Superior temporal gyrus (tissue), 1 donor: Measurements from ENCODE around the gene SLC4A7.
"Not testable (repeated sequence)": the region's sequence is repeated elsewhere in the genome, so short reads cannot be mapped to it uniquely, and the experiment has no call there.

Experiments
- DNase-seq: peaks from one replicate; pipeline ENCODE4 v3.0.0-alpha.2; 2016; ENCODE audit errors: extremely low spot score

Gene SLC4A7

DNA sequence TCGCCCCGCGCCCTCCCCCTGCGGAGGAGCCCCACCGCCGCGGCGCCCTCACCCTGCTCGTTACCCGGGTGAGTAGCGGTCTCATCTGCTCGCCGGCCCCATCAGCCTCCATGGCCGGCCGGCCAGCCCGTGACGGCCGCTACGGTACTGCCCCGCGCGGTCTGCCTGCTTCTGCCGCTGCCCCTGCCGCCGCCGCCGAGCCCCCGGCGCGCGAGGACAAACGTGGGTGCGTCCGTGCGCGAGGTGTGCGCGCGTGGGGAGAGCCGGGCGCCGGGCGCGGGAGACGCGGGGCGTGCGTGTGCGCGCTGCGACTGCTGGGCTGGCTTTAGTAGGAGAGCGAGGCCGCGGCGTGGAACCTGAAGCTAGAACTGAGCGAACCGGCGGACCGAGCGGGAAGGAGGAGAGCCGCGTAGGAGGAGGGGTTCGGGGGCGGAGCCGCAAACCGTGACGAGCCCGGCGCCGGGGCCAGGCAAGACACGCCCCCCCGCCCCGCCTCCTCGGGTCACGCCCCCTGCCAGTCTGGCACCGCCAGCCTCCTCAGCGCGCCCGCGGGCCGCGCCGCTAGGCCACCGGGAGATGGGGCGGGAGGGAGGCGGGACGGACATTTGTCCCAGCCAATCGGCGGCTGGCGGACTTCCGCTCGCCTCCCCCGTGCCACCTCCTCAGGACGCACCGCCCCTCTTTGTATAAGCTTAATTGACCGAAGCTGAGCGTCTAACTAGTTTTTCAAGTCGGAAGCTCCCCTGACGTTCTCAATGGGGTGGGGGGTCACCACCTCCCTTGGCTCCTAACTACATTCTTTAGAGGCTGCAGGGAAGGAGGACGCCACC is at the start of gene SLC4A7:
TSS of gene SLC4A7 (minus strand) at position 370 of the 830 bp plus-strand sequence. CDS start at position 112, 258 bp downstream.
- DNase-seq = peak; percentile 93

DNA sequence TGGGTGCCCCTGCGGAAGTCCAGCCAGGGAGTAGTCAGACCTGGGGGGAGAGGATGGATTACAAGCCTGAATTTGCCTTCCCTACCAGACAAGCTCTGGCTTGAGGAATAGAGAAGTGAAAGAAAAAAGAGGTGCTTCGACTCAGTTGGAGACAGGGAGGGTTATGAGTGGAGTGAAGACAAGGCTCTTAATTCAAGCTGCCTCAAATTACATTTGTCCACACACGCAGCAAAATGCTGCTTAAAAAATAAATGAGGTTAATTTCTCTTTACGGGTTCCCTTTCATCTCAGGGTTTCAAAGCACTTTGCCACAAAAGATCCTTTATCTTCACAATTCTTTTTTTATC is 49.0 kb upstream of the SLC4A7 start:
- DNase-seq = no peak

DNA sequence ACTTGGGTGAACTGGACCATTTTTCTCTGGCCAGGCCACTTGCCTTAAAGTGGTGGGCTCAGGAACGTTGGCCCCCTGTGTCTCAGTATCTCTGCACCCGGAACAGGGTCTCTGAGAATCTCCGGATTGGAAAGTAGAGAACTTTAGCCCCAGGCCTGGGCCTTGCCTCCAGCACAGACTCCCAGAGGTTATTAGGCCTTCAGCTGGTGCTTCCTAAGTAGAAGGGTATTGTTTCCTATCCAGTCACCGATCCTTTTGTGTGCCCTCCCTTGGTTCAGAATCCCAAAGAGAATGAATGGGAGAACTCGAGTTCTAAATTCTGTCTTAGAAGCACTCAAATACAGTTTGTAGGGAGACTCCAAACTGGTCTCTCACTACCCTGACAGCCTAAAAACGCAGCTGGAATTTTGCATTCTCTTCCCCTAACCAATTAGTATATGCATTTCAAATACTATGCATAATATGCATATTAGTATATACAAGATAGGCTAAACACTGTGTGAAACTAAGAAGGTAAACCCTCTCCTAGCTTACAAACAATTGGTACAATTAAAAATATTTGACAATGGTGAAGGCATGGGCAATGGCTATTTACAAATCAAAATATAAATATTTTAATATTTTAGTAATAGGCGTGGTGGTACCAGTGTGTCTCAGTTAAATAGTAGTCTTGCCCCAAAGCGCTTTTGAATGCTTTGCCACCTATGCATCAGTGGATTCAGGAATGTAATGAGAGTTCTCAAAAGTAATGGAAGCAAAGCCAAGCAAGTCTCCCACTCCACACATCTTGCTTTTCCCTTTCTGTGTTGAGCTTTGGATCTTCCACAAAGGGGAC is 48.5 kb upstream of the SLC4A7 start:
- DNase-seq = no peak

DNA sequence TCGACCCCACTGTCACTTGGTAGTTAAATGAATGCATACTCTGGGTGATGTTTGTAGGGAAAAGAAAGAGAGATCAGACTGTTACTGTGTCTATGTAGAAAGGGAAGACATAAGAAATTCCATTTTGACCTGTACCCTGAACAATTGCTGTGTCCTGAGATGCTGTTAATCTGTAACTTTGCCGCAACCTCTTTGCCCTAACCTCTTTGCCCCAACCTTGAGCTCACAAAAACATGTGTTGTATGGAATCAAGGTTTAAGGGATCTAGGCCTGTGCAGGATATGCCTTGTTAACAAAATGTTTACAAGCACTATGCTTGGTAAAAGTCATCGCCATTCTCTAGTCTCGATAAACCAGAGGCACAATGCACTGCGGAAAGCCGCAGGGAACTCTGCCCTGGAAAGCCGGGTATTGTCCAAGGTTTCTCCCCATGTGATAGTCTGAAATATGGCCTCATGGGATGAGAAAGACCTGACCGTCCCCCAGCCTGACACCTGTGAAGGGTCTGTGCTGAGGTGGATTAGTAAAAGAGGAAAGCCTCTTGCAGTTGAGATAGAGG is 47.1 kb upstream of the SLC4A7 start:
- not testable (repeated sequence) for DNase-seq

DNA sequence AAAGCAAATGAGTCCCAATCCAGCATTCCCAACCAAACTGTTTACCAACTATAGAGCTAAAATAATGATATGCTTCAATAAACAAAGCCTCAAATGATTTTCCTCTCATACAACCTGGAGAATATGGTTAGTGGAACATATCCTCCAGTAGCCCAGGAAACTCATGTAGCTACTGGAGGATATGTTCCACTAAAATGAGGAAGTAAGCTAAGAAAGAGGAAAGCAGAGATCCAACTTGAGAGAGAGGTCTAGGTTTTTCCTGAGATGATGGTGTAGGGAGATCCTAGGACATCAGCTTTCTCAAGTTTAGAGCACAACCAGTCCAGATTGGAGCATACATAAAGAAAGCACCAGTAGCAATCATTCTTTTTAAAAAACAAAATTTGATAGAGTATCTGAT is 44.6 kb upstream of the SLC4A7 start:
- no peak for DNase-seq

DNA sequence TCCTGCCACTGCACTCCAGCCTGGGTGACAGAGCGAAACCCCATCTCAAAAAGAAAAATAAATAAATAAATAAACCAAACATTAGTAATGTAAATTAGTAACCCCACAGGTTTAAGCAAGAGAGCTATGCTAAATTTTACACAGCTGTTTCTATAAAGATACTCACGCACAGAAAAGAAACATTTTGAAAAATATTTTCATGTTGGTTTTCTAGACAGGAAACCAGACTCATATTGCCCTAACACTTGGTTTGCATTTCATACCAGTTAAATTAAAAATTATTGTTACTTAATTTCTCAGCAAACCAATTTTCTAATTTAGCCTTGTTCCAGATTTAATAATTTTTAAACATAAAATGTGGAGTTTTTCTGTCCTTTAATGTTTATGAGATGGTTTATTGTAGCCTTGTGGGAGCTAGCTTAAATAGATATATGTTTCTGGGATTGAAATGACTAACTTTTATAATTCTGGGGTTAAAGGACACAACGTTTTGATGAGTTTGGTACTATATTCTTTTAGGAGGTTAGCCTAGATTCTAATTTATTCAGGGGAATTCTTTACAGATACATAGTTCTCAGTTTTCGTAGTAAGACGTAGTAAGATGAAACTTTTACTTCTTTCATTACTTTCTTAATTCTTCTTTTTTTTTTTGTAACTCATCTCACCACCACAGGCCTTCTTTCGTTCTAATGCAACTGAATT is 42.6 kb upstream of the SLC4A7 start:
- no peak for DNase-seq

DNA sequence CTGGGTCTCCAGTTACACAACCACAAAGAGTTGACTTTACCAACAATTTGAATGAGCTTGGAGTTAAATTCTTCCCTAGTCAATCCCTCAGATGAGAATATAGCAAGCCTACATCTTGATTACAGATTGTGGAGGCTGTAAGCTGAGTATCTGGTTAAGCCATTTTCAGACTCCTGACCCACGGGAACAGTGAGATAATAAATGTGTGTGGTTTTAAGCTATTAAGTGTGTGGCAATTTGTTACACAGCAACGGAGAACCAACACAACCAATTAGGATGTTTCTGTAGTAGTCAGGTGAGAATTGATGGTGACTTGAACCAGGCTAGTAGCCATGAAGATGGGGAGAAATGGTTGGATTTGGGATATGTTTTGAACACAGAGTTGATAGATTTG is 37.7 kb upstream of the SLC4A7 start:
- no peak for DNase-seq

DNA sequence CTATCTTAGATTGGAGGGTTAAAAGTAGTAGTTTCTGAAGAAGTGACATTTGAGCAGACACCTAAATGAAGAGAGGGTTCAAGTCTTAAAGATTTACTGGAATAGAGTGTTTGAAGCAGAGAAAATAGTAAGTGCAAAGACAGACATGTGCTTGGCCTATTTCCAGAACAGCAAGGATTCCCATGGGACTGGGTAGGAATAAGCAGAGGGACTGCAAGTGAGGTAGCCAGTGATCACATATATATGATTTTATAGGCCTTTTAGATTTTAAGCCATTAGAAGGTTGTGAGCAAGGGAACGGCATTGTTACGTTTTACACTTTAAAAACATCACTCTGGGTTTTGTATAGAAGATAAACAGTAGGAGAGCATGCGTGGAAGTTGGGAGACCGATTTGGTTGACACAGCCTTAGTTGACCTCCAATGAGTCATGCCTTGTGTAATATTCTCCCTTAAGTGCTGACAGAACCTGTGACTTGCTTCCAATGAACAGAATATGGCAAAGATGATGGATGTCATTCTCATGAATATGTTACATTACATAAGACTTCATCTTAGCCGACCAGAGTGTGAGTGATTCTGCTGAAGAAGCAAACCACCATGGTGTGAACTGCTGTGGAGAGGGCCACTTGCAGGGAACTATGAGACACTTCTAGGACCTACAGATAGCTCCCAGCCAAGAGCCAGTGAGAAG is 37.1 kb upstream of the SLC4A7 start:
- no peak for DNase-seq

DNA sequence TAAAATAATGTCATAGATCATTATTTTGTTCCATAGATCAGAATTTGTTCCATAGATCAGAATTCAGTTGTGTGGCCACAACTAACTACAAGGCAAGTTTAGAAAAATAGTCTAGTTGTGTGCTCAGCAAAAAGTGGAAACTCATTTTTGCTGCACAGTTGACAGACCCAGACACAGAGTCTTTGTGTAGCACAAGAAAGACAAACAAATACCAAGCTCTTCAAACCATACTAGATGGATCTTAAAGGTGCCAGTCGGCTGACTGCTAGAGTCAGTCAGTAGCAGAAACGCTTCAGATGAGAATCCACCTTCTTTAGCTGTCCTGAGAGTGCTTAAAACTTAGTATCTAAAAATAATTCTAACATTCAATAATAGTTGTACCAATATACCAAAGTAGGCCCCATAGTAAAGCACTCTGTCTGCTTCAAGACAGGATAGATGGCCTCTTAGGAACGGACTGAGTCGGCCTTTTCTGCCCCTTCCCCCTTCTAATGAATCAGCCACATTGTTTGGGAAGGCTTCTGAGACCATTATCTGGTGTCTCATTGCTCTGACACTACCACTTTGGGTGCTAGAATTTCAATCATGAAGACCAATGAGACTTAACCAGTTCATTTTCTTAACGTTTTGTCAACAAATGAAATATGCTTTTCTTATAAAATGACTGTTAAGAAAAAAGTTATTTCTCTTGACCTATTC is 27.7 kb upstream of the SLC4A7 start:
- DNase-seq = no peak

DNA sequence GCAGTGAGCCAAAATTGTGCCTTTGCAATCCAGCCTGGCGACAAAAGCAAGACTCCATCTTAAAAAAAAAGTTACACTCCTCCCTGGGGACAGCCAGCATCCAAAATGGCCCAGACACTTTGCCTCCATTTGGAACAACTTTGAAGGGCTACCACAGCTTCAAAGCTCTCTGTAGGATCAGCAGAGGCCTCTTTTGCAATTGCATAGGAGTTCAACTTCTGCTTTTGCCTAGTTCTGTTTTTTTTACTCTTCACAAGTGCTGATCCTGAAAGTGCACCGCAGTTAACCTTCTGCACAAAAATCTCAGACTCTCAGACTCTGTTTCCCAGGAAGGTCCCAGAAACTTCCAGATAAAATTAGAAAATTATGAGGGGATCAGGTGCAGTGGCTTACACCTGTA is 25.2 kb upstream of the SLC4A7 start:
- DNase-seq = no peak

DNA sequence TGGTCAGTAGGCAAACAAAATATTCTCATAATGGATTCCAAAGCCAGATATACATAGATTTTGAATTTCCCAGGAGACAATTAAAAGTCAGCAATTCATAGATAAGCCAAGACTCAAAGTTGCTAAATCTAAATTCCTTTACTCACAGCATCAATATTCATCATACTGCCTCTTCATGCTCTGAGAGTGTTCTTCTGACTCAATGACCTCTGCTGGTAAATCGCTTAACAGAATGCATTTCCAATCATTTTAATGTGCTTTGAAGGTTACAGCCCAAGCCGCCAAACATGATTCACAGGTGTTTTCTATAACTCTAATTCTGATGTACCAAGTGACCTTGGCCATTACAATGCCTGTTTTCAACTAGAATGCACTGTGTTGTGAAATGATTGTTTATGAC is 24.2 kb upstream of the SLC4A7 start:
- DNase-seq = no peak

DNA sequence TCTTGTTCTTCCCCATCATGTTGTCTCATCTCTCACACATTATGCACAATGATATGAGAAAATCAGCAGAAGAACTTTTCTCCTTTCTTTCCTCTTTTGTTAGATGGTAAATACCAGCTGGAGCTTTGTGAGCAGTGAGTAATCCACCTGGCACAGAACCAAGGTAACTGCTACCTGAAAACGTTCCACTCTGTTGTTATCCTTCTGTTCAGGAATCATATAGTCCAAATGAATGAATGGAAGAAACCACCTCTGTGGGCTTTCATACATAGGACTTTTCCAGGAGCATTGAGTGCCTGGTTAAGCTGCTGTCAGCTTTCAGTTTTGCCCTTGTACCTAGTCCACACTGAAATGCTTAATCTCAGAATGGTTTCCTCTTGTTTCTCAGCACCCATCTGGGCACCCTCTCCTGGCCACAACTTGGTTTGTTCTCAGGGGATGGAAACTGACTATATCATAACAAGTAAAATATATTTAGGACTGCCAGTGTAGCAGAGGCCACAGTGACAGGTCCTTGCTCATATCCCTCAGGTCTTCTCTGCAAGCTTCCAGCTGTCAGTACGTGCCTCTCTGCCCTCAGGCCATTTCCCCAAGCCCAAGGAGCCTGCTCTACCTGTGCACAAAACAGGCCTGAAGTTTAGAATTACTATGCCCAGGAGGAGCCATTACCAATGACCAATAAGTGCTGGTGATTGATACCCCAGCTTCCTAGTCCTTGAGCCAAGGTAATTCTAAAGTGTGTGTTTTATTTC is 23.5 kb upstream of the SLC4A7 start:
- DNase-seq = peak; percentile 49

DNA sequence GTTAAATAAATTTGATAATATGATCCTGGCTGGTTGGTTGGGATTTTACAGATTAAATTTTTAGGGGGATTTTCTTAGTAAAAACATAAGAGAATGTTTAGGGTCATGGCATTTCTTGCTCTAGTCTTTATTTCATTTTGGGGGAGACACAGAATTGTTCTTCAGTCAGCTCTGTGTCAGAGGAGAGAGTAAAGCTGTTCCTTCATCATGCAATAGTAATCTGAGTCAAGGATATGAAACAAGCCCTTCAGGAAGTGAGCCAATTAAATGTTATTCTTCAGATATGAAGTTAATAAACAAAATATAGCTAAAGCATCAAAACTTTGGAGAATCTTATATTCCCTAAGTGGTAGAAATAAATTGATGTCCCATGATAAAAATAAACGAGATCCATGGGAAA is 22.9 kb upstream of the SLC4A7 start:
- DNase-seq = no peak

DNA sequence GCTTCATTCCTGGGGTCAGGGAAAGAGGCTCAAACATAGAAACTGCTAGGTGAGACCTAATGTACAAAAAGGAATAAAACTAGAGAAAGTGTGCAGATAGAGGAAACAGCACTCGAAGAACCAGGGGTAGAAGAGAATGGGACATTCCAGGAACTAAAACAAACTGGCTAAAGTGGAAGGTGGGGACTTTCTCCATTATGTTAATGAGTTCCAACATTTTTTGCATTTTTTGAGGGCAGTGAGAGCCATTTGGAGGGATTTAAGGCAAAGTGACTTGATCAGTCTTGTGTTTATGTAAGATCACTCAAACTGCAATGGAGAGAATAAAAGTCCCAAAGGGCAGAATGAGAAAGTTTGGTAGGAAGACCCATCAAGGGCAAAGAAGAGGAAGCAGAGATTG is 20.6 kb upstream of the SLC4A7 start:
- DNase-seq = no peak

DNA sequence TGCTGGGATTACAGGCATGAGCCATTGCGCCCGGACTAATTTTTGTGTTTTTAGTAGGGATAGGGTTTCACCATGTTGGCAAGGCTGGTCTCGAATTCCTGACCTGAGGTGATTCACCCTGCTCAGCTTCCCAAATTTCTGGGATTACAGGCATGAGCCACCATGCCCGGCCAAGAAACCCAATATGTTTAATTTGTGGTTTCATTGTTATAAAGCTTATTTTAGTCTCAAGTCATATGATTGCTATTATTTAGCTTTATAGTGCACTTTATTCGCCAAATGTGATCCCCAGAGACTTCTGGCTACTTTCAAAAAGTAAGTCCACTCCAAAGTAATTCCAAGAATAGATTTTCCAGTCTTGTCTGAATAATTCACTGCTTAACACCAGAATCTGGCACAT is 19.3 kb upstream of the SLC4A7 start:
- DNase-seq = no peak

DNA sequence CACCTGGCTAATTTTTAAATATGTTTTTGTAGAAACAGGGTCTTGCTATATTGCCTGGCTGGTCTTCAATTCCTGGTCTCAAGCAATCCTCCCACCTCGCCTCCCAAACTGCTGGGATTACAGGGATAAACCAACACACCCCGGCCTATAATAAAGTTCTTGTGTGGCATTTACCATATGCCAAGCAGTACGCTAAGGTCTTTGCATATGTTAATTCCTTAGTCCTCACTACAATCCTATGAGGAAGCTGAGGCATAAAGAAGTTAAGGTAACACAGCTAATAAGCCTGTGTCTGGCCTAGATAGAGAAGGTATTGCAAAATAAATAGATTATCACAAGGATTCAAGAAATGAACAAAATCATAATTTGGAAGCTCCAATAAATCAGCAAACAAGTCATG is 17.6 kb upstream of the SLC4A7 start:
- no peak for DNase-seq

DNA sequence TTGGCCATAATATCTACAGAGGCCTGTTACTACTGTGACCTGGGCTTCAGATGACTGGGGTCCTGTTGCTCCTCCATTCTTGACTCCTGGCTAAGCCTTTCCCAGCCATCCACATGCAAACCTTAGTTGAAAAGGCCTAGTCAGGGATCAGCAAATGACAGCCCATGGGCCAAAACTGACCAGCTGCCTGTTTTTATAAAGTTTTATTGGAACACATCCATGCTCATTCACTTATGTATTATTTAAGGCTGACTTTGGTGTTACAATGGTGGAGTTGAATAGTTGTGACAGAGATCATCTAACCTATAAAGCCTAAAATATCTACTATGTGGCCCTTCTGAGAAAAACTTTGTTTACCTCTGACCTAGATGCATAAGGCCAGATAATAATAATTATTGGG is 16.8 kb upstream of the SLC4A7 start:
- no peak for DNase-seq

DNA sequence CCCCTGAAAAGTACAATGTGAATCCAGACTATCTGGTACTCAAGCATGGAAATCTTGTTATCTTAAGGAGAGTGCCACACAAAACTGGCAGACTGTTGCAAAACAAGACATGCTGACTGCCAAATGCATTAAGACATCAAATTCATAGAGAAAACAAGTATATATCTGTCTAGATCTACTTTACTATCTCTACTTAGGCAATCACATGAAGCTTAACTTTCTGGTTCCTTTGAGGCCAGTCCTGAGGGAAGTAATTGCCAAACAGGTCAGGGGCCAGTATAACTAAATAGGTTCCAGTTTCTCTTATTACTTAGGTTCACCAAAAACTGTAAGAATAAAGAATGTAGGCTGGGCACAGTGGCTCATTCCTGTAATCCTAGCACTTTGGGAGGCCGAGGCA is 15.9 kb upstream of the SLC4A7 start:
- DNase-seq = no peak

DNA sequence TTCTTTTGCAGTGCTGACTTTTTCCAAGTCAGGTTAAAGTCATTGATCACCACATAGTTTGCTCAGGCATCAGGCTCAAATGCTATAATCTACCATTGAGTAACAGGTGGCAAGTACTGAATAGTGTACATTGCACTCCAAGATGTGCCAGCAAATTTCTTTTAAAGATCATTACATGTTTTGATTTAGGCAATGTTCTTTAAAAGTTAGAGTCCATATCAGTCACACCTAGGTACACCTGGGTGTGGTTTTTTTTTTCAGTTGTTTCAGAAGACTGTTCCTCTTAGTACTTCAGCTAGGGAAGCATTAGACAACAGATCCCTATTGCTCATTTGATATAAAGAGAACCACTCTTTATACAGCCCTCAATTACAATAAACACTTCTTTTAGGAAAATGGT is 10.6 kb upstream of the SLC4A7 start:
- no peak for DNase-seq

DNA sequence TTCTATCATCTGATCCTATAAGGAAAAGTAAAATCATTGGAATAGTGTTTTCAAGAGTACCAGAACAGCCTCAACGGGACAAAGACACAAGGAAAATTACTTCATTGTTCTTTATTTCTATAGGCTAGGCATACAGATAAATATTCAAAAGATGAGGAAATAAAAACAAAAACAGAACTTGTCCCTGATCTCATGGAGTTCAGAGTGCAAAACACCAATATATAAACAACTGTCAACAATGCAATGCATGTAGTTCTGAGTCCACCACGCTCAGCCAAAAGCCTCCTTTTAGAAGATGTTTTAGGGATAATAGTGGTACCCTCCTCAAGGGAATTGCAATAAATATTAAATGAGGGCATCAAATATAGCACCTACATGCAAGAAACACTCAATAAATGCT is 4.6 kb upstream of the SLC4A7 start:
- no peak for DNase-seq
